Endothelial cell of umbilical vein (primary cell): ENCODE measurements around the gene DRC7. TPM values are rescaled to one million over a fixed set of nuclear protein-coding genes. Genes with fewer than 3 reads are reported as not detected.

Experiments
- BruUV-seq: library from RNA; stranded (reverse); fragments of 400-500 nt; replicated peaks from 2 replicates; lab custom pipeline; 2021; lab: Mats Ljungman, UMichigan
- CTCF ChIA-PET: fragments of 300-600, 350-600 bp; sonication (Branson Sonifier 250); formaldehyde crosslinking; loops from one replicate; lab custom pipeline; 2021; ENCODE audit warnings: antibody characterized with exemption, inconsistent platforms; lab: Charles Lee
- POLR2A ChIA-PET: fragments of 300-600, 350-600 bp; sonication (Branson Sonifier 250); formaldehyde crosslinking; loops from one replicate; lab custom pipeline; 2021; ENCODE audit warnings: antibody characterized with exemption, inconsistent platforms; lab: Charles Lee
- DNase-seq: peaks from one replicate; pipeline ENCODE4 v3.0.0-alpha.2; 2011; ENCODE audit warnings: low read depth, low spot score
- FAIRE-seq: peaks from 2 replicates; lab custom pipeline; 2011; peaks lifted over from hg19 to GRCh38; lab: Jason Lieb, UNC
- H2AFZ ChIP-seq: 2 replicates; pipeline ENCODE4 v1.6.0; 2012; ENCODE audit warnings: low read depth, low read length, control low read depth, inconsistent platforms
- H3K27ac ChIP-seq: 2 replicates; pipeline ENCODE4 v1.5.1; 2011; ENCODE audit warnings: low read depth, mild to moderate bottlenecking, control low read depth, low read length, moderate library complexity; ENCODE audit not compliant: insufficient read depth
- H3K27me3 ChIP-seq, 2 experiments: 2 replicates each; pipeline versions ENCODE4 v1.6.0 to v1.6.1; 2011; ENCODE audit warnings: low read length in 2 of 2, mixed read lengths in 1 of 2; ENCODE audit not compliant: control insufficient read depth in 2 of 2, insufficient read depth in 2 of 2
- H3K36me3 ChIP-seq, 2 experiments: 2 replicates in 1 of 2; 3 replicates in 1 of 2; pipeline ENCODE4 v1.5.1; 2011; ENCODE audit warnings: low read length in 2 of 2, mild to moderate bottlenecking in 1 of 2, moderate library complexity in 1 of 2; ENCODE audit not compliant: control insufficient read depth in 2 of 2, insufficient read depth in 2 of 2; ENCODE audit errors: extremely low read depth in 1 of 2
- H3K4me1 ChIP-seq: 3 replicates; pipeline ENCODE4 v1.5.1; 2011; ENCODE audit warnings: mild to moderate bottlenecking, low read length; ENCODE audit not compliant: control insufficient read depth, insufficient read depth; ENCODE audit errors: extremely low read depth
- H3K4me2 ChIP-seq: 2 replicates; pipeline ENCODE4 v1.6.1; 2011; ENCODE audit warnings: low read length, control low read depth, mixed read lengths; ENCODE audit not compliant: insufficient read depth
- H3K4me3 ChIP-seq, 3 experiments: fragments of 200-600 bp in 1 of 3; sonication (generic), shearing (Covaris generic) in 1 of 3; replicated peaks in 1 of 3; 2 replicates each; pipeline ENCODE4 v1.5.1; 2011 to 2016; ENCODE audit warnings: control low read depth in 3 of 3, low read length in 3 of 3, mild to moderate bottlenecking in 2 of 3, inconsistent platforms in 1 of 3, low read depth in 1 of 3, moderate library complexity in 1 of 3; ENCODE audit not compliant: insufficient read depth in 1 of 3
- H3K79me2 ChIP-seq: 2 replicates; pipeline ENCODE4 v1.6.0; 2012; ENCODE audit warnings: low read length, inconsistent platforms; ENCODE audit not compliant: control insufficient read depth, insufficient read depth
- H3K9ac ChIP-seq: replicated peaks from 2 replicates; pipeline ENCODE3; 2011; ENCODE audit warnings: low read length, control low read depth; ENCODE audit not compliant: insufficient read depth; ENCODE audit errors: extremely low read depth
- H3K9me1 ChIP-seq: replicated peaks from 3 replicates; pipeline ENCODE4 v1.6.0; 2011; ENCODE audit warnings: mild to moderate bottlenecking, low read length; ENCODE audit not compliant: control insufficient read depth, insufficient read depth; ENCODE audit errors: extremely low read depth
- H3K9me3 ChIP-seq: replicated peaks from 2 replicates; pipeline ENCODE4 v1.5.1; 2012; ENCODE audit warnings: low read length, inconsistent platforms; ENCODE audit not compliant: control insufficient read depth, insufficient read depth
- H4K20me1 ChIP-seq: replicated peaks from 2 replicates; pipeline ENCODE3; 2011; ENCODE audit warnings: mild to moderate bottlenecking, low read length; ENCODE audit not compliant: control insufficient read depth, insufficient read depth; ENCODE audit errors: extremely low read depth
- CTCF ChIP-seq, 2 donors: IDR thresholded peaks; 1 replicate in 1 of 2; 2 replicates in 1 of 2; pipeline ENCODE4 v1.5.1; 2011; ENCODE audit warnings: low read length in 2 of 2, mild to moderate bottlenecking in 2 of 2, moderate library complexity in 2 of 2, control low read depth in 1 of 2, inconsistent platforms in 1 of 2, low read depth in 1 of 2; ENCODE audit not compliant: insufficient read depth in 1 of 2; ENCODE audit errors: extremely low read depth in 1 of 2
- EZH2 ChIP-seq: IDR thresholded peaks from 2 replicates; pipeline ENCODE4 v1.6.1; 2012; ENCODE audit warnings: borderline replicate concordance, low read depth, mild to moderate bottlenecking, moderate library complexity, low read length, inconsistent platforms; ENCODE audit not compliant: severe bottlenecking
- FOS ChIP-seq: IDR thresholded peaks from 2 replicates; pipeline ENCODE4 v1.6.1; 2011; ENCODE audit warnings: mild to moderate bottlenecking, low read length, moderate library complexity, borderline replicate concordance; ENCODE audit not compliant: insufficient read depth
- GATA2 ChIP-seq: IDR thresholded peaks from 2 replicates; pipeline ENCODE4 v1.7.0; 2011; ENCODE audit warnings: low read depth, mild to moderate bottlenecking, moderate library complexity, mixed read lengths, low read length; ENCODE audit not compliant: insufficient read length, insufficient read depth
- JUN ChIP-seq: IDR thresholded peaks from 2 replicates; pipeline ENCODE4 v1.6.1; 2011; ENCODE audit warnings: borderline replicate concordance, low read depth; ENCODE audit not compliant: insufficient read length, insufficient read depth
- MAX ChIP-seq: IDR thresholded peaks from 2 replicates; pipeline ENCODE4 v1.6.1; 2011; ENCODE audit not compliant: insufficient read depth, insufficient read length
- MYC ChIP-seq: IDR thresholded peaks from one replicate; pipeline ENCODE4 v1.6.1; 2011; ENCODE audit warnings: mild to moderate bottlenecking, low read depth, low read length
- POLR2A ChIP-seq: IDR thresholded peaks from 2 replicates; pipeline ENCODE4 v1.6.1; 2012; ENCODE audit warnings: low read depth, mild to moderate bottlenecking, control low read depth, low read length
- POLR2AphosphoS5 ChIP-seq: IDR thresholded peaks from 2 replicates; pipeline ENCODE4 v1.6.1; 2012; ENCODE audit warnings: low read depth, mild to moderate bottlenecking, control low read depth, low read length, moderate library complexity; ENCODE audit not compliant: insufficient read depth
- dilution Hi-C: fragments of 300-500 bp; cut with MboI; formaldehyde crosslinking; loops from one replicate; pipeline ENCODE4 v1.15.0; 2019; ENCODE audit warnings: low sequenced_read_pairs; ENCODE audit not compliant: extremely low pct_ligation_motif_present
- intact Hi-C: fragments of 100-400 bp; cut with micrococcal nuclease; formaldehyde crosslinking; loops from one replicate; pipeline ENCODE4 v1.10.0; 2022
- polyA plus RNA-seq, 4 experiments: library from polyadenylated mRNA; depleted of rRNA in 3 of 4; stranded (reverse) in 3 of 4; unstranded in 1 of 4; fragments of >200 nt; gene quantifications; 2 replicates each; pipeline versions ENCODE4 v1.2.1 to v1.2.3, GENCODE V29; 2011 to 2012; ENCODE audit warnings: missing spikeins in 1 of 4
- total RNA-seq: library from RNA; stranded (reverse); gene quantifications from 2 replicates; pipeline ENCODE4 v1.2.3, GENCODE V29; 2021

DRC7 gene
- total and polyA plus RNA-seq, 2 donors (not counting 3 experiments of a cell fraction or from before 2014, with no cell fraction given), result 0.13 to 0.77 TPM

- intact Hi-C loops, result no loop called here
- dilution Hi-C loops, result no loop called here
- no peak overlapping the region for H3K4me3 ChIP-seq
- H3K79me2 ChIP-seq, result no peaks in the 10 kb centered on the region
- TF ChIP-seq POLR2A, result no peak
- TF ChIP-seq MYC, result no peak
- no peak for TF ChIP-seq MAX
- TF ChIP-seq EZH2, result no peak
- TF ChIP-seq POLR2AphosphoS5, result no peak
- no peak for TF ChIP-seq FOS
- no peak for TF ChIP-seq GATA2
- no peak for TF ChIP-seq CTCF (IDR thresholded peaks at IDR 0.05; ENCODE audit: extremely low read depth in 1 of 2, insufficient read depth in 1 of 2, low read depth in 1 of 2, low read length in 2 of 2)
- TF ChIP-seq JUN, result no peak
- no peak for FAIRE-seq
- no peaks in the 10 kb centered on the region for H4K20me1 ChIP-seq
- DNase-seq, result no peak
- no peaks in the 10 kb centered on the region for H3K9me3 ChIP-seq
- ChIA-PET CTCF (no interaction called here), POLR2A (no interaction called here)
- H3K9ac ChIP-seq, result no peak overlapping the region
- no peak overlapping the region for H3K27ac ChIP-seq
- H2AFZ ChIP-seq, result no peak overlapping the region
- no peaks in the 10 kb centered on the region for H3K27me3 ChIP-seq
- no TSS peak for BruUV-seq
- no peak overlapping the region for H3K4me2 ChIP-seq
- H3K4me1 ChIP-seq, result no peaks in the 10 kb centered on the region
- H3K36me3 ChIP-seq, result peaks cover 0 to 8% of the 10 kb centered on the region in 2 experiments
- H3K9me1 ChIP-seq, result no peaks in the 10 kb centered on the region
Measured at GRCh38 chr16:57749856-57750452, 55.3 kb downstream of the DRC7 start.
